Stimulated activated naive CD8-positive, alpha-beta T cell treated with anti-CD3 and anti-CD28 coated beads, Interleukin-15, Interleukin-2, amounts not matched to agents 100 ng/mL and 50 ng/mL, for 24 hours (primary cell): ENCODE results near the gene TAAR9.

Experiments used
- H3K27ac Mint-ChIP-seq: one replicate; pipeline ENCODE4 v1.8.0; 2021; ENCODE audit warnings: mild to moderate bottlenecking, mixed read lengths
- H3K27me3 Mint-ChIP-seq: one replicate; pipeline ENCODE4 v1.8.0; 2021; ENCODE audit warnings: mixed read lengths
- H3K36me3 Mint-ChIP-seq: one replicate; pipeline ENCODE4 v1.8.0; 2021; ENCODE audit warnings: low read depth, mixed read lengths
- H3K4me1 Mint-ChIP-seq: one replicate; pipeline ENCODE4 v1.8.0; 2021; ENCODE audit warnings: low read depth, mixed read lengths
- H3K4me3 Mint-ChIP-seq: one replicate; pipeline ENCODE4 v1.8.0; 2021; ENCODE audit warnings: mild to moderate bottlenecking, mixed read lengths
- H3K9me3 Mint-ChIP-seq: one replicate; pipeline ENCODE4 v1.8.0; 2021; ENCODE audit warnings: mixed read lengths

The TAAR9 gene

GRCh38 chr6:132537977-132538376, at the start of gene TAAR9:
TSS of gene TAAR9 (plus strand) at chr6:132538277. CDS start at chr6:132538290, 13 bp downstream.
- Mint-ChIP-seq H3K4me1 (no peaks in the 10 kb centered on the region), H3K4me3 (no peak within 1 kb of the TSS), H3K27ac (no peak within 1 kb of the TSS), H3K9me3 (no peaks in the 10 kb centered on the region), H3K36me3 (no peaks in the 10 kb centered on the region), H3K27me3 (peaks cover 28% of the 10 kb centered on the region)

- Mint-ChIP-seq H3K9me3 (peaks cover 5% of the 10 kb centered on the region), H3K27me3 (no peaks in the 10 kb centered on the region), H3K27ac (peak overlapping the region; percentile 34), H3K36me3 (peaks cover 15% of the 10 kb centered on the region), H3K4me3 (no peak overlapping the region), H3K4me1 (peaks cover 19% of the 10 kb centered on the region)
These were observed 48.7 kb upstream of the TAAR9 start for GRCh38 chr6:132489376-132489775.

- peaks cover 22% of the 10 kb centered on the region for H3K36me3 Mint-ChIP-seq
- H3K4me1 Mint-ChIP-seq: peaks cover 24% of the 10 kb centered on the region
- peak overlapping the region; percentile 34 for H3K27ac Mint-ChIP-seq
- H3K9me3 Mint-ChIP-seq: peaks cover 10% of the 10 kb centered on the region
- no peaks in the 10 kb centered on the region for H3K27me3 Mint-ChIP-seq
- H3K4me3 Mint-ChIP-seq: no peak overlapping the region
These were observed 48.1 kb upstream of the TAAR9 start for GRCh38 chr6:132490024-132490423.

- H3K27me3 Mint-ChIP-seq: no peaks in the 10 kb centered on the region
- H3K27ac Mint-ChIP-seq: no peak overlapping the region
- peaks cover 30% of the 10 kb centered on the region for H3K4me1 Mint-ChIP-seq
- H3K4me3 Mint-ChIP-seq: no peak overlapping the region
- H3K36me3 Mint-ChIP-seq: peaks cover 22% of the 10 kb centered on the region
- peaks cover 10% of the 10 kb centered on the region for H3K9me3 Mint-ChIP-seq
These were observed 47.4 kb upstream of the TAAR9 start for GRCh38 chr6:132490478-132491204.

- H3K36me3 Mint-ChIP-seq: peaks cover 22% of the 10 kb centered on the region
- H3K4me3 Mint-ChIP-seq: no peak overlapping the region
- peaks cover 37% of the 10 kb centered on the region for H3K4me1 Mint-ChIP-seq
- no peaks in the 10 kb centered on the region for H3K27me3 Mint-ChIP-seq
- no peak overlapping the region for H3K27ac Mint-ChIP-seq
- peaks cover 10% of the 10 kb centered on the region for H3K9me3 Mint-ChIP-seq
These were observed 46.8 kb upstream of the TAAR9 start for GRCh38 chr6:132491303-132491702.

- peaks cover 10% of the 10 kb centered on the region for H3K9me3 Mint-ChIP-seq
- peaks cover 22% of the 10 kb centered on the region for H3K36me3 Mint-ChIP-seq
- H3K27ac Mint-ChIP-seq: no peak overlapping the region
- peaks cover 42% of the 10 kb centered on the region for H3K4me1 Mint-ChIP-seq
- no peaks in the 10 kb centered on the region for H3K27me3 Mint-ChIP-seq
- no peak overlapping the region for H3K4me3 Mint-ChIP-seq
These were observed 46.2 kb upstream of the TAAR9 start for GRCh38 chr6:132491881-132492280.

GRCh38 chr6:132494954-132495353, 43.1 kb upstream of the TAAR9 start:
- Mint-ChIP-seq H3K27ac (peak overlapping the region; percentile 80), H3K9me3 (peaks cover 10% of the 10 kb centered on the region), H3K27me3 (no peaks in the 10 kb centered on the region), H3K4me3 (peak overlapping the region; percentile 32), H3K36me3 (peaks cover 44% of the 10 kb centered on the region), H3K4me1 (peaks cover 56% of the 10 kb centered on the region)

- Mint-ChIP-seq H3K36me3 (peaks cover 50% of the 10 kb centered on the region), H3K9me3 (peaks cover 10% of the 10 kb centered on the region), H3K27me3 (no peaks in the 10 kb centered on the region), H3K27ac (peak overlapping the region; percentile 72), H3K4me3 (peak overlapping the region; percentile 32), H3K4me1 (peaks cover 60% of the 10 kb centered on the region)
These were observed 42.4 kb upstream of the TAAR9 start for GRCh38 chr6:132495604-132496079.

- peaks cover 10% of the 10 kb centered on the region for H3K9me3 Mint-ChIP-seq
- no peak overlapping the region for H3K27ac Mint-ChIP-seq
- no peak overlapping the region for H3K4me3 Mint-ChIP-seq
- H3K36me3 Mint-ChIP-seq: peaks cover 56% of the 10 kb centered on the region
- H3K4me1 Mint-ChIP-seq: peaks cover 63% of the 10 kb centered on the region
- no peaks in the 10 kb centered on the region for H3K27me3 Mint-ChIP-seq
These were observed 41.4 kb upstream of the TAAR9 start for GRCh38 chr6:132496519-132497180.

- Mint-ChIP-seq H3K36me3 (peaks cover 53% of the 10 kb centered on the region), H3K27ac (peak overlapping the region; percentile 46), H3K4me1 (peaks cover 58% of the 10 kb centered on the region), H3K9me3 (peaks cover 8% of the 10 kb centered on the region), H3K27me3 (no peaks in the 10 kb centered on the region), H3K4me3 (no peak overlapping the region)
These were observed 39.4 kb upstream of the TAAR9 start for GRCh38 chr6:132498638-132499037.

GRCh38 chr6:132499757-132500156, 38.3 kb upstream of the TAAR9 start:
- Mint-ChIP-seq H3K4me1 (peaks cover 58% of the 10 kb centered on the region), H3K27ac (peak overlapping the region; percentile 34), H3K4me3 (no peak overlapping the region), H3K36me3 (peaks cover 44% of the 10 kb centered on the region), H3K9me3 (peaks cover 2% of the 10 kb centered on the region), H3K27me3 (no peaks in the 10 kb centered on the region)

GRCh38 chr6:132504757-132505156, 33.3 kb upstream of the TAAR9 start:
- H3K4me1 Mint-ChIP-seq: peaks cover 55% of the 10 kb centered on the region
- H3K27ac Mint-ChIP-seq: peak overlapping the region; percentile 9
- peaks cover 29% of the 10 kb centered on the region for H3K36me3 Mint-ChIP-seq
- H3K27me3 Mint-ChIP-seq: no peaks in the 10 kb centered on the region
- no peaks in the 10 kb centered on the region for H3K9me3 Mint-ChIP-seq
- no peak overlapping the region for H3K4me3 Mint-ChIP-seq

GRCh38 chr6:132505158-132505557, 32.9 kb upstream of the TAAR9 start:
- Mint-ChIP-seq H3K36me3 (peaks cover 25% of the 10 kb centered on the region), H3K4me1 (peaks cover 51% of the 10 kb centered on the region), H3K27me3 (no peaks in the 10 kb centered on the region), H3K27ac (no peak overlapping the region), H3K9me3 (no peaks in the 10 kb centered on the region), H3K4me3 (no peak overlapping the region)

GRCh38 chr6:132506461-132506860, 31.6 kb upstream of the TAAR9 start:
- no peaks in the 10 kb centered on the region for H3K9me3 Mint-ChIP-seq
- no peaks in the 10 kb centered on the region for H3K27me3 Mint-ChIP-seq
- peaks cover 57% of the 10 kb centered on the region for H3K4me1 Mint-ChIP-seq
- H3K36me3 Mint-ChIP-seq: peaks cover 17% of the 10 kb centered on the region
- no peak overlapping the region for H3K4me3 Mint-ChIP-seq
- H3K27ac Mint-ChIP-seq: no peak overlapping the region
